COLO829 (cell line): ENCODE results near the gene SYPL2.
"Not testable (repeated sequence)": the region's sequence is repeated elsewhere in the genome, so short reads cannot be mapped to it uniquely, and the experiment has no call there.

Experiments
- DNase-seq: peaks from one replicate; pipeline ENCODE4 v3.0.0; 2012; ENCODE audit warnings: low spot score

Gene SYPL2

GRCh38 chr1:109472779-109473178 is 6.4 kb downstream of the SYPL2 start:
- no peak for DNase-seq

GRCh38 chr1:109473284-109474057 is 7.1 kb downstream of the SYPL2 start:
- DNase-seq, result not testable (repeated sequence)

DNA sequence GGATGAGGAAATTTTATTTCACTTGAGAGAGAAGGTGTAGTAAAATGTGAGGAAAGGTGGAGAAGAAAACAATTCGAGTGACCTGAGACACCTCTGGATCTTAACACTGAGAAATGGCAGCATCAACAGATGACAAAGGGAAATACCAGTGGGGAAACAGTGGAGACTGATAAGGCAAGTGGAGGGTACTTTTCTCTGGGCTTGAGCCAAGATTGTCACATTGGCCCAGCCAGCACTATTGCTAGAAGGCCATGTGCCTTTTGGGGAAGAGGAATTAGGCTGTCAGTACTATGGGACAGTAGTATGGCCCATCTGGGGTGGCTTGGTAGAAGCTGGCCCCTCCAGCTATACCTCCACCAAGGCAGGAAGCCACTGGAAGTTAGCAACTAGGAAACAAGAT is 8.4 kb downstream of the SYPL2 start:
- DNase-seq, result no peak

- DNase-seq, result no peak
Observed at GRCh38 chr1:109475261-109475660, 8.9 kb downstream of the SYPL2 start.

DNA sequence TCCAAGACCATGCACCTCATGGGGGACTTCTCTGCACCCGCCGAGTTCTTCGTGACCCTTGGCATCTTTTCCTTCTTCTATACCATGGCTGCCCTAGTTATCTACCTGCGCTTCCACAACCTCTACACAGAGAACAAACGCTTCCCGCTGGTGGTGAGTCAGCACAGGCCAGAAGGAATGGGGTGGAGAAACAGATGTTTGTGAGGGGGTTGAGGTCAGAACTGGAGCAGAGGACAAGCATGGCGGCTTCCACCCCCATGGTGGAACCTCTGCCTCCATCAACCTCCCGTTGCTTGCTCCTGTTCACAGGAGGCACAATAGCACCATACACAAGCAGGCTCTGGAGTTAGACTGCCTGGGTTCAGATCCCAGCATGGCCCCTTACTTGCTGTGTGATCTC is 10.5 kb downstream of the SYPL2 start:
- no peak for DNase-seq

GRCh38 chr1:109477821-109478220 is 11.5 kb downstream of the SYPL2 start:
- no peak for DNase-seq

DNA sequence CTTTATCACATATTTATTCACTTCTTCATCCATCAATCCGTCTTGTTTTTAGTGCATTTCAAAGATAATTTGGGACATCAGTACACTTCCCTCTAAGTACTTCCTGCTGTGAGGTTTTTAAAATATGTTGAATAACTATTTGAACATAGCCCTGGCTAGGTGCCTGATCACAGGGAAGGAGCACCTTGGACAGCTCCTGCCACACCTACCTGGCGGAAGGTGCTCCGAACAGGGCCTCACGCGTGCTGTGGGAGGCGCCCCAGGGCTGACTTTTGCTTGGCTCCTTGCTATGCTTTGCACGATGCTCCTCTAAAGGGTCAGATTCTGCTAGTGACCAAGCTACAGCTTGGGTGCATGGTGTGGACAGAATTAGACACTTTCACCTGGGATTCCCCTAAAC is 12.5 kb downstream of the SYPL2 start:
- no peak for DNase-seq

GRCh38 chr1:109479311-109479710 is 13.0 kb downstream of the SYPL2 start:
- no peak for DNase-seq

DNA sequence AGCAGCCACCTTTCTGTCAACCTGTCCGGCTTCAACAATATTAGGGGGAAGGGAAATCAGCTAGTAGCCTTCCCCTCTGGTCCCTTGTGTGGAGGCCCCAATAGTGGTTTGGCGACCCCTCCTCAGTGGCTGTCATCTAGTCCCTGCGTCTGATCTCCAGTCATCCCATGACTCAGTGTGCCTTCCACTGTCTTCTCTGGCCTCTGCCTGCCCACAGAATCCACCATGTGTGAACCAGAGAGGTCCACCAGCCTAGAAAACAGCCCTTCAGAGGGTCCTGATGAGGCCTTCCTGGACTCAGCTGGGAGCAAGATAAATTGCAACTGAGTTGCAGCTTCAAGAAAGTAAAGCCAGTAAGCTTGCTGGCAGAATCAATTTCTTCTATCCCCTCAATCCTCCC is 13.6 kb downstream of the SYPL2 start:
- no peak for DNase-seq

GRCh38 chr1:109481646-109482045 is 15.3 kb downstream of the SYPL2 start:
- no peak for DNase-seq

GRCh38 chr1:109482242-109482641 is 15.9 kb downstream of the SYPL2 start:
- no peak for DNase-seq

- no peak for DNase-seq
Observed at GRCh38 chr1:109482791-109483671, 16.7 kb downstream of the SYPL2 start.

DNA sequence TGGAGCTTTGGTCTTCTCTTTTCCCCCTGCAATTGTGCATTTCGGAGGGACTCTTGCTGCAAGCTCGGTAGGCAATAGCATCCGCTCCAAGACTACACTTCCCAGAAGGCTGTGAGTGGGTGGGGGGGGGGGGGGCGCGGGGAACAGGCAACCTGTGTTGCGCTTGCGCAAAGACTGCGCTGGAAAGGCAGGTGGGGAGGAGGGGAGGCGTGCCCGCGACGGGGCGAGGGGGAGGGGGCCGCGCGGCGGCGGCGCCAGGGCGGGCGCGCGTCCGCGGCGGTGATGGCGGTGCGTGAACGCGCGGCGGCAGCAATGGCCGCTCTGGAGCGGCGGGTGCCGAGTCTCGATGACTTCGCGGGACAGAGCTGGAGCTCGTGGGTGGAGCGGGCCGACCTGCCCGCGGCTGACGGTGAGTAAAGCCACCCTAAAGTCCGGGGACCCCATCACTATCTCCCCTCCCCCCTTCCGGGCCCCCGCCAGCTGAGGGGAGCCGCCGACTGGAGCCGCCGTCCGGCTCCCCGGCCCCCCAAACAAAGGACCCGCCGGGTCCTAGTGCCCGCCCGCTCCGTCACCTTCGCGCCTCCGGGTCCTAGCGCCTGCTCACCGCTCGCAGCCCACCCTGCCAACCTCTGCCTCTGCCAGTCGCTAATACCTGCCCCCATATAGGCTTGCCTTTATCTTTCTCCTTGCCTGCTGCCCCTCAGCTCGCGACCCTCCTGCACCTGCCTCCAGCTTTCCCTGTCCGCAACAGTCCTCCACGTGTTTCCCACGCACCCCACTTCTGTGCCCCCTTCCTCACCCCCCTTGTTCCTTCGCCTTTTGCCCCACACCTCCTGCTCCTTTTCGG is 17.5 kb downstream of the SYPL2 start, which contains the start of gene ATXN7L2:
Gene ATXN7L2, plus strand, starts transcription at position 234 of the 847 bp plus-strand sequence. Its CDS starts 49 bp downstream, at position 283.
- peak; percentile 97 for DNase-seq

DNA sequence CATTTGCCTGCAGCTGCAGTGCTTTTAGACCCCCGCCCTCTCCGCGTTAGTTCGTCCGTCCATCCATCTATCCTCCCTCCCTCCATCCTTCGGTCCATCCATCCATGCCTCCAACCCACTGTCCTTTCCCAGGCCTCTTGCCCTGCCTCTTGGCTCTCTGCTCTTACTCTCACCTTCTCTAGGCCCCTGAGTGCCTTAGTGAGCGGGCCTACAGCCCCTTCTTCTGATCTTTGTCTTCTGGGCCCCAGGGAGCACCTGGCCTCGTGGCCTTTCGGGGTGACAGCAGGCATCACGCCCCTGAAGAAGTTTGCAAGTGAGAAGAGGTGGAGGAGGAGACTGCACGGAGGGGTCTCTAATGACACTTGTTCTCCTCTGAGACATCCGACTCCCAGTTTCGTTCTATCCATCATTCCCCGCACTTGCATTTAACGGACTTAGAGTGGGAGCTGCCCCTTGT is 18.2 kb downstream of the SYPL2 start:
- DNase-seq, result no peak

- no peak for DNase-seq
Observed at GRCh38 chr1:109485001-109485400, 18.7 kb downstream of the SYPL2 start.

DNA sequence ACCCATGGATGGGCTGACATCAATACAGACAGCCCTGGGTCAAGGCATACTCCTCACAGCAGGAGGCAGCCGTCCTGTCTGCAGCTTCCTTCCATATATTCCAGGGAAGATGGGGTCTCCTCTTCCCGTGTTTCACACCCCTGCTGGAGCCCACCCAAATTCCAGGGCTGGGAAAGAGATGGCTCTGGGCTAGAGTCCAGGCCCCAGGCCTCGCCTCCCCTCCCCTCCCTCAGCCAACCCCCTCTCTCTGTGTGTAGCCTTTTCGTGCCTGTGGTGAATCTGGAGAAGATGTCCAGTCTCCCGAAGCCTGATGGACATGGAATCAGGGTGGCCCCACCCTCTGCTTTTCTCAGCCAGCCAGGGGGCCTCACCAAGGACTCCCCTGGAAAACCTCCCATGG is 20.9 kb downstream of the SYPL2 start:
- DNase-seq, result no peak

GRCh38 chr1:109488201-109488600 is 21.9 kb downstream of the SYPL2 start:
- no peak for DNase-seq

- no peak for DNase-seq
Observed at GRCh38 chr1:109488696-109489095, 22.4 kb downstream of the SYPL2 start.

GRCh38 chr1:109490029-109490933 is 23.9 kb downstream of the SYPL2 start:
- peak; percentile 57 for DNase-seq

DNA sequence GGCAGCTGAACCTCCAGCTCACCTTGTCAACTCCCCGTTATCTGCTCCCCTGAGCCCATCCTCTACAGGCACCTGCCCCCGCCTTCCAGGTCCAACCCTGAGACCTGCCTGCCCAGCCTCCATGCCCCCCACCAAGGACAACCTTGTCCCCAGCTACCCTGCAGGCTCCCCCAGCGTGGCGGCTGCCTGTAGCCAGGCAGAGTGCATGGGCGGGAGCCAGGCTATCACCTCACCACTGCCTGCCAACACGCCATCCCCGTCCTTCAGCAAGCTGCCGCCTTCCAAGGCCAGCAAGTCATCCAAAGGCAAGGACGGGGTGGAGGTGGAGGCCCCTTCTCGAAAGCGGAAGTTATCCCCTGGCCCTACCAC is 24.6 kb downstream of the SYPL2 start:
- no peak for DNase-seq

DNA sequence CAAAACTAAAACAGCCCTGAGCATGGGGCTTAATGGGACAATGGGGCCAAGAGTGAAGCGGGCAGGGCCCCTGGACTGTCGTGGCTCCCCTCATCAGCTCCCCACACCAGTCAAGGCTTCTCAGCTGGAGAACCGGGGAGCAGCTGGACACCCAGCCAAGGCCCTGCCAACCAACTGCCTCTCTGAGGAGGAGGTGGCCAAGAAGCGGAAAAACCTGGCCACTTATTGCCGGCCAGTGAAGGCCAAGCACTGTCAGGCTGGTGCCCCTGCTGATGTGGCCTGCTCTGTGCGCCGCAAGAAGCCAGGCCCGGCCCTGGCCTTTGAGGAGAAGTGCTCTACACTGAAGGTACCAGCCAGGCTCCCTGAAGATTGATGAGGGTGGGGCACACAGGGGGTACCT is 25.0 kb downstream of the SYPL2 start:
- no peak for DNase-seq
